GM23338 (cell line): Measurements from ENCODE around the gene PTOV1. TPM values are rescaled to one million over a fixed set of nuclear protein-coding genes. Genes with fewer than 3 reads are reported as not detected.

Source experiments
- ATAC-seq: fragments of 200-7000 bp; cut with Tn5 transposase; 3 replicates; pipeline ENCODE4 v1.9.1; 2020
- DNase-seq: peaks from one replicate; pipeline ENCODE4 v3.0.0-alpha.2; 2015; ENCODE audit warnings: low spot score
- H2AFZ ChIP-seq: fragments of 200-600 bp; sonication (generic); 2 replicates; pipeline ENCODE4 v1.8.0; 2016; ENCODE audit warnings: antibody characterized with exemption, mild to moderate bottlenecking, moderate library complexity
- H3F3A ChIP-seq: fragments of 200-600 bp; sonication (generic); replicated peaks from 2 replicates; pipeline ENCODE4 v1.8.0; 2017; ENCODE audit warnings: antibody characterized with exemption, mixed run types, low read depth
- H3K27ac ChIP-seq: fragments of 200-600 bp; sonication (generic); 2 replicates; pipeline ENCODE4 v1.6.1; 2016; ENCODE audit warnings: low read depth
- H3K27me3 ChIP-seq: fragments of 200-600 bp; sonication (generic); 2 replicates; pipeline ENCODE4 v1.8.0; 2016; ENCODE audit warnings: mild to moderate bottlenecking, mixed run types, moderate library complexity; ENCODE audit not compliant: insufficient read depth
- H3K36me3 ChIP-seq: fragments of 200-600 bp; sonication (generic); 2 replicates; pipeline ENCODE4 v1.8.0; 2016; ENCODE audit warnings: mild to moderate bottlenecking; ENCODE audit not compliant: insufficient read depth
- H3K4me1 ChIP-seq: fragments of 200-600 bp; sonication (generic); 2 replicates; pipeline ENCODE4 v1.8.0; 2016; ENCODE audit warnings: mild to moderate bottlenecking, moderate library complexity; ENCODE audit not compliant: insufficient read depth
- H3K4me2 ChIP-seq: fragments of 200-600 bp; sonication (generic); 2 replicates; pipeline ENCODE4 v1.7.1; 2017; ENCODE audit warnings: mixed run types
- H3K4me3 ChIP-seq: fragments of 200-600 bp; sonication (generic); 2 replicates; pipeline ENCODE4 v1.6.1; 2016; ENCODE audit warnings: mixed run types
- H3K79me2 ChIP-seq: fragments of 200-600 bp; sonication (generic); replicated peaks from 2 replicates; pipeline ENCODE4 v1.8.0; 2017; ENCODE audit warnings: mild to moderate bottlenecking; ENCODE audit not compliant: insufficient read depth
- H3K9me2 ChIP-seq: fragments of 200-600 bp; sonication (generic); 2 replicates; pipeline ENCODE4 v1.8.0; 2017; ENCODE audit not compliant: insufficient read depth
- H4K20me1 ChIP-seq: fragments of 200-600 bp; sonication (generic); replicated peaks from 2 replicates; pipeline ENCODE4 v1.8.0; 2017; ENCODE audit warnings: mild to moderate bottlenecking; ENCODE audit not compliant: insufficient read depth
- H3K27ac Mint-ChIP-seq: 2 replicates; pipeline ENCODE4 v1.8.0; 2020; ENCODE audit warnings: inconsistent platforms, mild to moderate bottlenecking, moderate library complexity, mixed read lengths
- H3K27me3 Mint-ChIP-seq: 3 replicates; pipeline ENCODE4 v1.8.0; 2022; ENCODE audit warnings: low read depth, mild to moderate bottlenecking, moderate library complexity, mixed read lengths, inconsistent platforms; ENCODE audit not compliant: insufficient read depth, poor library complexity
- H3K36me3 Mint-ChIP-seq: 3 replicates; pipeline ENCODE4 v1.8.0; 2021; ENCODE audit warnings: low read depth, mild to moderate bottlenecking, inconsistent platforms, moderate library complexity, mixed read lengths
- H3K4me1 Mint-ChIP-seq: 3 replicates; pipeline ENCODE4 v1.8.0; 2020; ENCODE audit warnings: mild to moderate bottlenecking, inconsistent platforms, mixed read lengths
- H3K4me3 Mint-ChIP-seq: 3 replicates; pipeline ENCODE4 v1.8.0; 2021; ENCODE audit warnings: moderate library complexity, mild to moderate bottlenecking, inconsistent platforms, mixed read lengths
- H3K9me3 Mint-ChIP-seq: 3 replicates; pipeline ENCODE4 v1.8.0; 2020; ENCODE audit warnings: moderate library complexity, mild to moderate bottlenecking, inconsistent platforms, mixed read lengths
- CREB1 ChIP-seq: fragments of 250-450 bp; sonication (Bioruptor Pico); IDR thresholded peaks from 2 replicates; pipeline ENCODE4 v1.5.0; 2020; ENCODE audit warnings: low read depth, mild to moderate bottlenecking, moderate library complexity
- ETS1 ChIP-seq: IDR thresholded peaks from 2 replicates; pipeline ENCODE4 v1.6.1; 2016; ENCODE audit warnings: antibody characterized with exemption
- EZH2 ChIP-seq: fragments of 200-600 bp; sonication (generic); IDR thresholded peaks from one replicate; pipeline ENCODE4 v1.8.0; 2017; ENCODE audit warnings: antibody characterized with exemption, mild to moderate bottlenecking, low read depth; ENCODE audit not compliant: unreplicated experiment
- EZH2phosphoT487 ChIP-seq: fragments of 200-600 bp; sonication (generic); IDR thresholded peaks from one replicate; pipeline ENCODE4 v1.8.1; 2018; ENCODE audit warnings: antibody characterized with exemption; ENCODE audit not compliant: unreplicated experiment
- JUNB ChIP-seq: IDR thresholded peaks from one replicate; pipeline ENCODE4 v1.6.1; 2016; ENCODE audit warnings: antibody characterized with exemption; ENCODE audit not compliant: unreplicated experiment
- POLR2AphosphoS5 ChIP-seq: IDR thresholded peaks from 2 replicates; pipeline ENCODE4 v1.6.1; 2016; ENCODE audit warnings: antibody characterized with exemption, low read depth
- ZNF462 ChIP-seq: fragments of 250-450 bp; sonication (Bioruptor Pico); IDR thresholded peaks from 2 replicates; pipeline ENCODE4 v1.5.0; 2020; ENCODE audit warnings: mild to moderate bottlenecking, moderate library complexity
- polyA plus RNA-seq: library from polyadenylated mRNA; unstranded; fragments of >200 nt; fragmentation: Nextera tagmentation; extraction: Ambion mirVana; gene quantifications from 2 replicates; pipeline ENCODE4 v1.2.1, GENCODE V29; 2016
- total RNA-seq: library from RNA; depleted of rRNA; stranded (reverse); fragments of >200 nt; shearing (Covaris generic); gene quantifications from 2 replicates; pipeline ENCODE4 v1.2.3, GENCODE V29; 2014

PTOV1 gene
- total and polyA plus RNA-seq, 2 experiments from 2014 or later: 188 to 209 TPM

- no peak for TF ChIP-seq ZNF462 (CRISPR knock-in tag)
- TF ChIP-seq EZH2phosphoT487: no peak
- no peak for TF ChIP-seq POLR2AphosphoS5
- no peak for TF ChIP-seq CREB1 (CRISPR knock-in tag)
- no peak for TF ChIP-seq EZH2
Observed at GRCh38 chr19:49816590-49816989, 34.4 kb upstream of the PTOV1 start (continued).

- Mint-ChIP-seq H3K36me3 (peaks cover 6% of the 10 kb centered on the region), H3K4me1 (peaks cover 11% of the 10 kb centered on the region), H3K9me3 (no peaks in the 10 kb centered on the region), H3K27me3 (peaks cover 20% of the 10 kb centered on the region), H3K4me3 (peak within 1 kb of the TSS; percentile 97), H3K27ac (peak within 1 kb of the TSS; percentile 100)
- H3K9me2 ChIP-seq: no peaks in the 10 kb centered on the region
- peak; percentile 90 for DNase-seq
- peak; percentile 87 for ATAC-seq
- H3K79me2 ChIP-seq: peaks cover 25% of the 10 kb centered on the region
- no peaks in the 10 kb centered on the region for H4K20me1 ChIP-seq
- H3K27ac ChIP-seq: peak within 1 kb of the TSS; percentile 88
- peaks cover 4% of the 10 kb centered on the region; the same call in 1 of the 2 replicates for H3K4me1 ChIP-seq
- peak within 1 kb of the TSS; percentile 84 for H2AFZ ChIP-seq
- H3K4me3 ChIP-seq: peak within 1 kb of the TSS; percentile 98
- H3F3A ChIP-seq: no peaks in the 10 kb centered on the region; the same call in 1 of the 2 replicates
- H3K4me2 ChIP-seq: peak within 1 kb of the TSS; percentile 95
- no peaks in the 10 kb centered on the region for H3K27me3 ChIP-seq
- H3K36me3 ChIP-seq: peaks cover under 1% of the 10 kb centered on the region; the same call in 1 of the 2 replicates
- TF ChIP-seq ZNF462 (CRISPR knock-in tag): no peak
- TF ChIP-seq EZH2: no peak
- TF ChIP-seq ETS1: peak; percentile 60
- TF ChIP-seq JUNB: no peak
Observed at GRCh38 chr19:49817964-49818648, 32.9 kb upstream of the PTOV1 start, which contains the start of gene MED25. MED25 (plus strand) TSS chr19:49818289; CDS start chr19:49818342, 53 bp downstream.
